K562 (cell line): ENCODE measurements around the gene LRRC43. TPM values are rescaled to one million over a fixed set of nuclear protein-coding genes. Genes with fewer than 3 reads are reported as not detected.

Source experiments
- ATAC-seq: fragments of 200-7000 bp; cut with Tn5 transposase; 3 replicates; pipeline ENCODE4 v1.9.1; 2020; ENCODE audit warnings: moderate library complexity
- BruUV-seq: library from RNA; stranded (reverse); fragments of 400-500 nt; replicated peaks from 2 replicates; lab custom pipeline; 2021; lab: Mats Ljungman, UMichigan
- CTCF ChIA-PET: fragments of 300-600 bp; formaldehyde crosslinking; extraction: SDS; loops from one replicate; lab custom pipeline; 2021; ENCODE audit warnings: low intra/inter-chr PET ratio; lab: Yijun Ruan, JAX
- POLR2A ChIA-PET: fragments of 300-600, 350-650 bp; sonication (Branson Sonifier 250); formaldehyde crosslinking; extraction: SDS; loops from one replicate; lab custom pipeline; 2021; ENCODE audit warnings: antibody characterized with exemption, inconsistent platforms; lab: Yijun Ruan, JAX
- DNase-seq, 4 experiments: peaks; one replicate each; pipeline versions ENCODE4 v3.0.0 to v3.0.0-alpha.2; 2011 to 2018; ENCODE audit warnings: low spot score in 3 of 4, mixed read lengths in 3 of 4; ENCODE audit errors: extremely low read depth in 1 of 4
- FAIRE-seq: peaks from 2 replicates; lab custom pipeline; 2011; peaks lifted over from hg19 to GRCh38; lab: Jason Lieb, UNC
- H2AFZ ChIP-seq: 2 replicates; pipeline ENCODE4 v1.6.0; 2011; ENCODE audit warnings: low read depth, low read length, control low read depth, inconsistent platforms
- H3K27ac ChIP-seq: fragments of 200-600 bp; 3 replicates; pipeline ENCODE4 v1.8.0; 2011; ENCODE audit warnings: low read depth, mild to moderate bottlenecking, control low read depth, inconsistent platforms, low read length, moderate library complexity, mixed read lengths; ENCODE audit errors: extremely low read depth
- H3K27me3 ChIP-seq, 2 experiments: fragments of 300-600 bp in 1 of 2; 2 replicates in 1 of 2; 3 replicates in 1 of 2; pipeline versions ENCODE4 v1.6.0 to v1.8.0; 2011; ENCODE audit warnings: inconsistent platforms in 2 of 2, low read length in 2 of 2, mild to moderate bottlenecking in 1 of 2, mixed read lengths in 1 of 2, moderate library complexity in 1 of 2; ENCODE audit not compliant: control insufficient read depth in 2 of 2, insufficient read depth in 2 of 2
- H3K36me3 ChIP-seq: fragments of 300-600 bp; 3 replicates; pipeline ENCODE4 v1.8.0; 2011; ENCODE audit warnings: mild to moderate bottlenecking, low read length, inconsistent platforms; ENCODE audit not compliant: control insufficient read depth, insufficient read depth
- H3K4me1 ChIP-seq, 2 experiments: fragments of 200-600 bp in 1 of 2; replicated peaks in 1 of 2; 2 replicates in 1 of 2; 3 replicates in 1 of 2; pipeline versions ENCODE4 v1.5.1 to v1.8.0; 2011; ENCODE audit warnings: inconsistent platforms in 2 of 2, low read length in 2 of 2, mild to moderate bottlenecking in 1 of 2, mixed read lengths in 1 of 2, moderate library complexity in 1 of 2; ENCODE audit not compliant: control insufficient read depth in 2 of 2, insufficient read depth in 2 of 2
- H3K4me2 ChIP-seq: 2 replicates; pipeline ENCODE4 v1.6.1; 2011; ENCODE audit warnings: low read length, control low read depth, inconsistent platforms, mixed read lengths; ENCODE audit not compliant: insufficient read depth
- H3K4me3 ChIP-seq: fragments of 200-600 bp; sonication (generic), shearing (Covaris generic); 2 replicates; pipeline ENCODE4 v1.5.1; 2016; ENCODE audit warnings: control low read depth, inconsistent platforms
- H3K79me2 ChIP-seq: fragments of 200-600 bp; 3 replicates; pipeline ENCODE4 v1.8.0; 2011; ENCODE audit warnings: low read length, inconsistent platforms; ENCODE audit not compliant: control insufficient read depth, insufficient read depth
- H3K9ac ChIP-seq, 2 experiments: 2 replicates each; pipeline versions ENCODE4 v1.6.0 to v1.6.1; 2011; ENCODE audit warnings: low read depth in 2 of 2, low read length in 2 of 2, control low read depth in 1 of 2, inconsistent platforms in 1 of 2, mild to moderate bottlenecking in 1 of 2, mixed read lengths in 1 of 2; ENCODE audit not compliant: insufficient read depth in 1 of 2
- H3K9me1 ChIP-seq: one replicate; pipeline ENCODE4 v1.6.0; 2011; ENCODE audit warnings: inconsistent platforms, mild to moderate bottlenecking, low read length, moderate library complexity; ENCODE audit not compliant: control insufficient read depth, insufficient read depth
- H3K9me3 ChIP-seq: replicated peaks from 2 replicates; pipeline ENCODE4 v1.5.1; 2011; ENCODE audit warnings: low read depth, low read length, inconsistent platforms; ENCODE audit not compliant: control insufficient read depth, insufficient read depth
- H4K20me1 ChIP-seq: replicated peaks from 2 replicates; pipeline ENCODE4 v1.6.1; 2011; ENCODE audit warnings: low read length, inconsistent platforms, mixed read lengths; ENCODE audit not compliant: control insufficient read depth, insufficient read depth
- ESRRB ChIP-seq: fragments of 250-450 bp; sonication (Bioruptor Pico); IDR thresholded peaks from 2 replicates; pipeline ENCODE4 v1.5.0; 2020; ENCODE audit warnings: mild to moderate bottlenecking, moderate library complexity, borderline replicate concordance
- FOXK2 ChIP-seq, 2 experiments: fragments of 450-650 bp; IDR thresholded peaks in 1 of 2; conservative IDR thresholded peaks in 1 of 2; 2 replicates each; pipeline ENCODE4 v1.6.1; 2016; ENCODE audit warnings: low read depth in 2 of 2, mild to moderate bottlenecking in 1 of 2
- ID3 ChIP-seq, 2 experiments: fragments of 250-450 bp in 1 of 2; fragments of 450-650 bp in 1 of 2; sonication (Bioruptor Pico) in 1 of 2; IDR thresholded peaks; 2 replicates each; pipeline versions ENCODE4 v1.6.1 to v1.8.0; 2016 to 2021; ENCODE audit warnings: mild to moderate bottlenecking in 2 of 2, moderate library complexity in 2 of 2, missing compliant biosample characterization in 1 of 2, missing genetic modification characterization in 1 of 2
- KLF10 ChIP-seq: fragments of 250-450 bp; sonication (Bioruptor Pico); IDR thresholded peaks from 2 replicates; pipeline ENCODE4 v1.6.1; 2021; ENCODE audit warnings: matching md5 sums
- MTF1 ChIP-seq: fragments of 250-450 bp; sonication (Bioruptor Pico); IDR thresholded peaks from 2 replicates; pipeline ENCODE4 v1.9.0; 2021; ENCODE audit warnings: moderate library complexity, mild to moderate bottlenecking, inconsistent platforms, borderline replicate concordance
- NKRF ChIP-seq: fragments of 450-650 bp; IDR thresholded peaks from 2 replicates; pipeline ENCODE4 v1.6.1; 2016; ENCODE audit warnings: borderline replicate concordance
- PRDM10 ChIP-seq: fragments of 450-650 bp; IDR thresholded peaks from 2 replicates; pipeline ENCODE4 v1.6.1; 2018; ENCODE audit not compliant: partially characterized antibody
- RFX1 ChIP-seq: fragments of 450-650 bp; IDR thresholded peaks from 2 replicates; pipeline ENCODE4 v1.6.1; 2016; ENCODE audit warnings: mild to moderate bottlenecking, moderate library complexity
- SMARCB1 ChIP-seq: IDR thresholded peaks from 2 replicates; pipeline ENCODE4 v1.6.1; 2011; ENCODE audit warnings: improper control_type of control experiment, low read depth; ENCODE audit not compliant: insufficient read length
- THRAP3 ChIP-seq: fragments of 450-650 bp; IDR thresholded peaks from 2 replicates; pipeline ENCODE4 v1.6.1; 2016; ENCODE audit warnings: mild to moderate bottlenecking, inconsistent platforms, borderline replicate concordance
- ZFP91 ChIP-seq: sonication (generic); formaldehyde crosslinking; IDR thresholded peaks from 2 replicates; pipeline ENCODE4 v1.8.0; 2022; ENCODE audit warnings: mild to moderate bottlenecking, missing genetic modification reagents
- ZNF584 ChIP-seq: fragments of 200-800 bp; sonication (Bioruptor generic); IDR thresholded peaks from 2 replicates; pipeline ENCODE4 v1.6.1; 2016; ENCODE audit warnings: low read depth, mild to moderate bottlenecking, missing genetic modification characterization, missing compliant biosample characterization
- ZNF830 ChIP-seq: fragments of 250-450 bp; sonication (Bioruptor Pico); IDR thresholded peaks from 2 replicates; pipeline ENCODE4 v1.5.0; 2021; ENCODE audit warnings: mild to moderate bottlenecking
- WGBS: fragments of 100-300 bp; shearing (Covaris generic); methylation state at CpG from one replicate; pipeline ENCODE4 v1.1.6; 2016; ENCODE audit warnings: low coverage, mixed read lengths; ENCODE audit not compliant: insufficient coverage; ENCODE audit errors: missing lambda C conversion rate; 5-methylcytosine and 5-hydroxymethylcytosine counted together
- in situ Hi-C: fragments of 300-500 bp; cut with MboI; formaldehyde crosslinking; loops from 4 replicates; pipeline ENCODE4 v1.15.0; 2018; ENCODE audit warnings: inconsistent platforms, mixed read lengths
- intact Hi-C: fragments of 100-400 bp; cut with micrococcal nuclease; formaldehyde crosslinking; loops from 2 replicates; pipeline ENCODE4 v1.14.2; 2022
- polyA plus RNA-seq, 8 experiments: library from polyadenylated mRNA; depleted of rRNA in 4 of 8; stranded (reverse) in 5 of 8; unstranded in 3 of 8; fragments of >200 nt; fragmentation: Nextera tagmentation in 2 of 8; fragmentation: Illumina TruSeq in 1 of 8; extraction: Ambion mirVana in 2 of 8; extraction: Trizol in 1 of 8; gene quantifications; 2 replicates each; pipeline versions ENCODE4 v1.2.1 to v1.2.3, GENCODE V29; 2011 to 2014; ENCODE audit warnings: inconsistent platforms in 1 of 8, missing spikeins in 1 of 8
- total RNA-seq, 7 experiments: library from RNA; depleted of rRNA in 6 of 7; stranded (reverse); fragments of >200 nt in 6 of 7; fragmentation: Illumina TruSeq in 2 of 7; extraction: Trizol in 2 of 7; gene quantifications; 2 replicates each; pipeline versions ENCODE4 v1.2.1 to v1.2.3, GENCODE V29; 2011 to 2021; ENCODE audit warnings: low replicate concordance in 1 of 7

Gene LRRC43
- total and polyA plus RNA-seq, 9 of the 15 experiments (the other 6 are each of a cell fraction or from before 2014, with no cell fraction given) = 0.19 TPM; not detected in 8

GRCh38 chr12:122139941-122140340, 43.0 kb upstream of the LRRC43 start:
- peaks cover 18% of the 10 kb centered on the region for H4K20me1 ChIP-seq
- H3K4me1 ChIP-seq = peaks cover 0 to 24% of the 10 kb centered on the region in 2 experiments; a peak in 1 of 5 replicates
- H3K9ac ChIP-seq = no peak overlapping the region
- intact Hi-C loops = no loop called here
- in situ Hi-C loops = no loop called here
- 90% methylated on average over 8 of the region's 8 CpGs for WGBS
- no peak overlapping the region for H3K4me2 ChIP-seq
- H3K27me3 ChIP-seq = no peaks in the 10 kb centered on the region
- no peak overlapping the region for H2AFZ ChIP-seq
- H3K36me3 ChIP-seq = peaks cover 84% of the 10 kb centered on the region
- no peak for DNase-seq
- no peak for ATAC-seq
- ChIA-PET POLR2A (interaction anchor here (0.7 to 1.6 kb wide), 3 partner anchors 8 to 116 kb away, joined by 3 read pairs; no protein-coding TSS in a partner anchor), CTCF (no interaction called here)
- H3K79me2 ChIP-seq = no peaks in the 10 kb centered on the region
- no peak overlapping the region for H3K4me3 ChIP-seq
- no TSS peak for BruUV-seq
- no peaks in the 10 kb centered on the region for H3K9me1 ChIP-seq
- no peaks in the 10 kb centered on the region for H3K9me3 ChIP-seq
- FAIRE-seq = no peak
- H3K27ac ChIP-seq = no peak overlapping the region
- no peak for TF ChIP-seq MTF1 (CRISPR knock-in tag)
- TF ChIP-seq PRDM10 = no peak
- no peak for TF ChIP-seq ID3 (CRISPR knock-in tag; IDR thresholded peaks at IDR 0.05)
- no peak for TF ChIP-seq ID3 (tag; IDR thresholded peaks at IDR 0.05)
- TF ChIP-seq KLF10 (CRISPR knock-in tag) = no peak
- no peak for TF ChIP-seq ZNF584 (CRISPR knock-in tag)
- TF ChIP-seq FOXK2 (conservative IDR thresholded peaks at IDR 0.05 in 1 of 2, IDR thresholded peaks at IDR 0.05 in 1 of 2; ENCODE audit: low read depth in 2 of 2) = no peak
- TF ChIP-seq RFX1 = no peak
- no peak for TF ChIP-seq NKRF
- no peak for TF ChIP-seq ESRRB
- TF ChIP-seq ZNF830 (CRISPR knock-in tag) = no peak
- TF ChIP-seq ZFP91 (CRISPR knock-in tag) = no peak
- no peak for TF ChIP-seq THRAP3
- TF ChIP-seq SMARCB1 = no peak
